ENCODE measurements around the gene TAF7. TPM values are rescaled to one million over a fixed set of nuclear protein-coding genes. Genes with fewer than 3 reads are reported as not detected.
"Not testable (repeated sequence)": the region's sequence is repeated elsewhere in the genome, so short reads cannot be mapped to it uniquely, and the experiment has no call there.

Gene TAF7
- total and polyA plus RNA-seq, 8 donors, result 22.0 to 89.8 (median 40.0) TPM

DNA sequence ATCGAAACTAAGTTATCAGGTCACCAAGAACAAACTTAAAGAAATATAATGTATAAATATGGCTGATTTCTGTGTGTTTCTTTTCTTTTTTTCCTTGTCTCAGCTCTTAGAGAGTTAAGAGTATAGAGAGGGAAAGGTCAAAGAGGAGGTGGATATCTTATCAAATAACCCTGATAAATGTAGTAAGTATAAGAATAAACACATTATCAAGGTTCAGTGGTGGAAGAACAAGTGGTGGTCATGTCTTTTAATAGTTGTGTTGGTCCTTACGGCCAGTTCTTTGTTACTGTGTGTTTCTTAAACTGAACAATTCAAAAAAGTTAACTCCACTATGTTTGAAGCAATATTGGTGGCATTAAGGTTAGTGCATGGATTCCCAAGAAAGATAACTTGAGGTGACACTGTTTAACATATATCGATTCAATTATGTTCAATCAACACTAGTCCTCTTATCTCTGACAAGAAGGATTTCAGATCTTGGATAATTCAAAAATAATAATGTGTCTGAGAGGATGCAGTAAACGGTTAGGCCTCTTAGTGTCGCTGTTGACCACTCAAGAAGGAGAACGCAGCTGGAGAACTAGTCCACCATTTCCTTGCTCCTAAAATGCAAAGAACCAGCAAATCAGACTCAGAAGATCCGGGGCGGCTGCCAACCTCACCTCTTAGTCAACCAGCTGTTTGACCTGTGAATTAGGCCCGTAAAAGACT is 22.8 kb upstream of the TAF7 start, which contains the start of gene PCDHGA3:
Gene PCDHGA3 (plus strand): TSS at position 588 of the 711 bp plus-strand sequence. CDS start 205 bp downstream, outside the sequence.
- TF ChIP-seq POLR2AphosphoS5 (IDR thresholded peaks at IDR 0.05) (no peak), POLR2A (IDR thresholded peaks at IDR 0.05) (no peak), EP300 (IDR thresholded peaks at IDR 0.05) (no peak)
- TF ChIP-seq, protein P1, sequence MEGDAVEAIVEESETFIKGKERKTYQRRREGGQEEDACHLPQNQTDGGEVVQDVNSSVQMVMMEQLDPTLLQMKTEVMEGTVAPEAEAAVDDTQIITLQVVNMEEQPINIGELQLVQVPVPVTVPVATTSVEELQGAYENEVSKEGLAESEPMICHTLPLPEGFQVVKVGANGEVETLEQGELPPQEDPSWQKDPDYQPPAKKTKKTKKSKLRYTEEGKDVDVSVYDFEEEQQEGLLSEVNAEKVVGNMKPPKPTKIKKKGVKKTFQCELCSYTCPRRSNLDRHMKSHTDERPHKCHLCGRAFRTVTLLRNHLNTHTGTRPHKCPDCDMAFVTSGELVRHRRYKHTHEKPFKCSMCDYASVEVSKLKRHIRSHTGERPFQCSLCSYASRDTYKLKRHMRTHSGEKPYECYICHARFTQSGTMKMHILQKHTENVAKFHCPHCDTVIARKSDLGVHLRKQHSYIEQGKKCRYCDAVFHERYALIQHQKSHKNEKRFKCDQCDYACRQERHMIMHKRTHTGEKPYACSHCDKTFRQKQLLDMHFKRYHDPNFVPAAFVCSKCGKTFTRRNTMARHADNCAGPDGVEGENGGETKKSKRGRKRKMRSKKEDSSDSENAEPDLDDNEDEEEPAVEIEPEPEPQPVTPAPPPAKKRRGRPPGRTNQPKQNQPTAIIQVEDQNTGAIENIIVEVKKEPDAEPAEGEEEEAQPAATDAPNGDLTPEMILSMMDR (IDR thresholded peaks at IDR 0.05), result no peak
- H3K4me3 ChIP-seq, result peak within 1 kb of the TSS in 2 of 4 donors; percentile 4 to 17
- peaks cover 0 to 8% (median 0%) of the 10 kb centered on the region in 4 donors for H3K36me3 ChIP-seq
- H3K9me3 ChIP-seq, result peaks cover 42 to 99% (median 96%) of the 10 kb centered on the region in 4 donors
- intact Hi-C loops (cut with DNase I; ENCODE audit: low total_unique reads), result no loop called here
- peak in 1 of 2 donors; percentile 42 for DNase-seq
- H3K4me1 ChIP-seq, result no peaks in the 10 kb centered on the region
- no peak within 1 kb of the TSS for H3K27ac ChIP-seq
- WGBS, 5 donors, result 17 to 25% (median 24%) methylated on average over 9 of the region's 9 CpGs
- H3K27me3 ChIP-seq, result peaks cover 0 to 66% (median 18%) of the 10 kb centered on the region in 3 donors

DNA sequence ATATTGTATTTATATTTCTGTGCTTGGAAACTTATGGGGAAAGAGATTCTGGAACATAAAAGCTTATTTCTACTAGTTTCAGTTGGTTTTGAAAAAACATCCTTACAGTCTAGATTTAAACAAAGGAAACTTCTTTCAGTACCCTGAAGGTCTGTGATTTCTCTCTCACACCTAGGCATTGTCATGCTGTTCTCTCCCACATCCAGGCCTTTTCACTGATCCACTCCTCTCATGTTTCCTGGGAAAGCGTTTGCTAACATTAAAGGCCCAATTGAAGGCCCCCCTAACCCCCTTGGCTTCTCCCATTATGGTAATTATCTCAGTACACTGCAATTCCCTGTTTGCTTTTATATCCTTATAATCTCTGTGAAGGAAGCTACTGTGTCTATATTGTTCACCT is 22.2 kb upstream of the TAF7 start:
- intact Hi-C loops (cut with DNase I; ENCODE audit: low total_unique reads), result no loop called here
- DNase-seq, result no peak
- Histone ChIP-seq H3K27ac (no peak overlapping the region), H3K36me3 (peaks cover 0 to 8% (median 0%) of the 10 kb centered on the region in 4 donors), H3K9me3 (peaks cover 46 to 100% (median 98%) of the 10 kb centered on the region in 4 donors), H3K27me3 (peaks cover 0 to 65% (median 18%) of the 10 kb centered on the region in 3 donors), H3K4me3 (no peak overlapping the region), H3K4me1 (no peaks in the 10 kb centered on the region)
- WGBS, 5 donors, result 5 to 26% (median 17%) methylated on average over 1 of the region's 1 CpG
- TF ChIP-seq POLR2AphosphoS5 (IDR thresholded peaks at IDR 0.05), result no peak
- no peak for TF ChIP-seq EP300 (IDR thresholded peaks at IDR 0.05)
- no peak for TF ChIP-seq POLR2A (IDR thresholded peaks at IDR 0.05)
- TF ChIP-seq, protein P1 (IDR thresholded peaks at IDR 0.05), result no peak

DNA sequence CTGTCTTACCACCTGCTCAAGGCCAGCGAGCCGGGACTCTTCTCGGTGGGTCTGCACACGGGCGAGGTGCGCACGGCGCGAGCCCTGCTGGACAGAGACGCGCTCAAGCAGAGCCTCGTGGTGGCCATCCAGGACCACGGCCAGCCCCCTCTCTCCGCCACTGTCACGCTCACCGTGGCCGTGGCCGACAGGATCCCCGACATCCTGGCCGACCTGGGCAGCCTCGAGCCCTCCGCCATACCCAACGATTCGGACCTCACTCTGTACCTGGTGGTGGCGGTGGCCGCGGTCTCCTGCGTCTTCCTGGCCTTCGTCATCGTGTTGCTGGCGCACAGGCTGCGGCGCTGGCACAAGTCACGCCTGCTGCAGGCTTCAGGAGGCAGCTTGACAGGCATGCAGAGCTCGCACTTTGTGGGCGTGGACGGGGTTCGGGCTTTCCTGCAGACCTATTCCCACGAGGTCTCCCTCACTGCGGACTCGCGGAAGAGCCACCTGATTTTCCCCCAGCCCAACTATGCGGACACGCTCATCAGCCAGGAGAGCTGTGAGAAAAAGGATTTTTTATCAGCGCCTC is 20.3 kb upstream of the TAF7 start:
- H3K4me1 ChIP-seq; DNase-seq; intact Hi-C loops (cut with DNase I; ENCODE audit: low total_unique reads); H3K36me3 ChIP-seq; H3K27ac ChIP-seq; H3K4me3 ChIP-seq: not testable (repeated sequence)
- 42 to 70% (median 62%) methylated on average over 19 to 44 of the region's 45 CpGs for WGBS, 5 donors
- Histone ChIP-seq H3K27me3 (peaks cover 0 to 66% (median 14%) of the 10 kb centered on the region in 3 donors), H3K9me3 (peaks cover 40 to 100% (median 95%) of the 10 kb centered on the region in 4 donors)

DNA sequence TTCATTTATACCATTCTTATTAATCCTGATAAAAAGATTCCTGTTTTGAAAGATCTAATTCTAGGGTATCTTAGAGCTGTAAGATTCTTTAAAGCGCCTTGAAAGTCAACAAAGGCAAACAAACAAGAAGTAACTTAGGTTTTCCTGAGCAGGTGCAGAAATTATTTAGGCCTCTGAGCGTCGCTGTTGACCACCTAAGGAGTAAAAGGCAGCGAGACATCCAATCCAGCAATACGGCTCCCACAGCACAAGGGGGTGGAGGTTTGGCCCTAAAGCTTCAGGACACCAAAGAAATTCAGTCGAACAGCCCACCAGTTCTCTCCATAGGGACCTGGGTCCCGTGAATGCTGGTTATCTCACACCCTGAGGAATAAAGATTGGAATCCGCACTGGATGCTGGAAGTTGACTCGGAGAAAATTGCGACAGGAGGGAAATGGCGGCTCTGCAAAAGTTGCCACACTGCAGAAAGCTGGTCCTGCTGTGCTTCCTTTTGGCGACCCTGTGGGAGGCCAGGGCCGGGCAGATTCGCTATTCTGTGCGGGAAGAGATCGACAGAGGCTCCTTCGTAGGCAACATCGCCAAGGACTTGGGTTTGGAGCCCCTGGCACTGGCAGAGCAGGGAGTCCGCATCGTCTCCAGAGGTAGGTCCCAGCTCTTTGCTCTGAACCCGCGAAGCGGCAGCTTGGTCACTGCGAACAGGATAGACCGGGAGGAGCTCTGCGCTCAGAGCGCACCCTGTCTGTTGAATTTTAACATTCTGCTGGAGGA is 18.1 kb upstream of the TAF7 start, which contains the start of gene PCDHGA2:
Gene PCDHGA2 (plus strand): TSS at position 223 of the 769 bp plus-strand sequence.
- no peak within 1 kb of the TSS for H3K27ac ChIP-seq
- peak within 1 kb of the TSS in 3 of 4 donors; percentile 18 to 29 (median 26) for H3K4me3 ChIP-seq
- peak in 1 of 2 donors; percentile 55 for DNase-seq
- peaks cover 33 to 96% (median 87%) of the 10 kb centered on the region in 4 donors for H3K9me3 ChIP-seq
- no peaks in the 10 kb centered on the region for H3K36me3 ChIP-seq
- H3K27me3 ChIP-seq, result peaks cover 0 to 58% (median 15%) of the 10 kb centered on the region in 3 donors
- TF ChIP-seq POLR2AphosphoS5 (IDR thresholded peaks at IDR 0.05), result no peak
- no peak for TF ChIP-seq EP300 (IDR thresholded peaks at IDR 0.05)
- H3K4me1 ChIP-seq, result no peaks in the 10 kb centered on the region
- intact Hi-C loops (cut with DNase I; ENCODE audit: low total_unique reads), result no loop called here
- WGBS, 5 donors, result 8 to 17% (median 13%) methylated on average over 27 of the region's 27 CpGs

DNA sequence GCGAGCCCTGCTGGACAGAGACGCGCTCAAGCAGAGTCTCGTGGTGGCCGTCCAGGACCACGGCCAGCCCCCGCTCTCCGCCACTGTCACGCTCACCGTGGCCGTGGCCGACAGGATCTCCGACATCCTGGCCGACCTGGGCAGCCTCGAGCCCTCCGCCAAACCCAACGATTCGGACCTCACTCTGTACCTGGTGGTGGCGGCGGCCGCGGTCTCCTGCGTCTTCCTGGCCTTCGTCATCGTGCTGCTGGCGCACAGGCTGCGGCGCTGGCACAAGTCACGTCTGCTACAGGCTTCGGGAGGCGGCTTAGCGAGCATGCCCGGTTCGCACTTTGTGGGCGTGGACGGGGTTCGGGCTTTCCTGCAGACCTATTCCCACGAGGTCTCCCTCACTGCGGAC is 12.0 kb upstream of the TAF7 start:
- intact Hi-C loops (cut with DNase I; ENCODE audit: low total_unique reads); H3K36me3 ChIP-seq; H3K4me1 ChIP-seq; H3K27ac ChIP-seq; H3K4me3 ChIP-seq; DNase-seq: not testable (repeated sequence)
- 20 to 44% (median 42%) methylated on average over 6 to 39 of the region's 39 CpGs for WGBS, 5 donors
- Histone ChIP-seq H3K9me3 (peaks cover 20 to 95% (median 82%) of the 10 kb centered on the region in 4 donors), H3K27me3 (peaks cover 0 to 66% (median 28%) of the 10 kb centered on the region in 3 donors)

Data from stomach (tissue), 9 donors.